H9 (cell line): ENCODE measurements around the gene CCDC154. TPM values are rescaled to one million over a fixed set of nuclear protein-coding genes. Genes with fewer than 3 reads are reported as not detected.

Source experiments
- DNase-seq: peaks from one replicate; pipeline ENCODE4 v3.0.0-alpha.2; 2017
- H2AFZ ChIP-seq: one replicate; pipeline ENCODE4 v1.6.1; 2013; ENCODE audit warnings: mild to moderate bottlenecking, low read length, control low read depth, moderate library complexity
- H2AK5ac ChIP-seq: 2 replicates; pipeline ENCODE4 v1.6.1; 2013; ENCODE audit warnings: low read length, control low read depth, mixed read lengths; ENCODE audit not compliant: insufficient read length
- H2BK120ac ChIP-seq: one replicate; pipeline ENCODE4 v1.6.1; 2013; ENCODE audit warnings: low read depth, mild to moderate bottlenecking, low read length, control low read depth, inconsistent platforms; ENCODE audit not compliant: poor library complexity, severe bottlenecking
- H2BK12ac ChIP-seq: 2 replicates; pipeline ENCODE4 v1.6.1; 2013; ENCODE audit warnings: low read length, control low read depth, mixed read lengths, low read depth; ENCODE audit not compliant: insufficient read length
- H2BK15ac ChIP-seq: 2 replicates; pipeline ENCODE4 v1.6.1; 2013; ENCODE audit warnings: low read depth, low read length, control low read depth
- H2BK20ac ChIP-seq: one replicate; pipeline ENCODE4 v1.6.1; 2013; ENCODE audit warnings: low read depth, mild to moderate bottlenecking, low read length, control low read depth, inconsistent platforms; ENCODE audit not compliant: poor library complexity, severe bottlenecking
- H2BK5ac ChIP-seq: 2 replicates; pipeline ENCODE4 v1.6.1; 2013; ENCODE audit warnings: low read length, control low read depth, mixed read lengths; ENCODE audit not compliant: insufficient read length
- H3K14ac ChIP-seq: 2 replicates; pipeline ENCODE4 v1.6.1; 2013; ENCODE audit warnings: low read length, control low read depth; ENCODE audit not compliant: insufficient read depth
- H3K18ac ChIP-seq: 2 replicates; pipeline ENCODE4 v1.6.1; 2013; ENCODE audit warnings: low read depth, mild to moderate bottlenecking, mixed read lengths, low read length, control low read depth; ENCODE audit not compliant: insufficient read length
- H3K23ac ChIP-seq: 2 replicates; pipeline ENCODE4 v1.6.1; 2013; ENCODE audit warnings: low read length, control low read depth, mixed read lengths, low read depth; ENCODE audit not compliant: insufficient read length
- H3K23me2 ChIP-seq: 2 replicates; pipeline ENCODE4 v1.6.1; 2013; ENCODE audit warnings: low read depth, mild to moderate bottlenecking, mixed read lengths, low read length, control low read depth; ENCODE audit not compliant: insufficient read length, poor library complexity, severe bottlenecking
- H3K27ac ChIP-seq: 2 replicates; pipeline ENCODE4 v1.5.1; 2013; ENCODE audit warnings: low read length, control low read depth, mixed read lengths, low read depth; ENCODE audit not compliant: insufficient read length
- H3K27me3 ChIP-seq: 2 replicates; pipeline ENCODE4 v1.6.1; 2013; ENCODE audit warnings: low read length, control low read depth, inconsistent platforms; ENCODE audit not compliant: insufficient read depth
- H3K4ac ChIP-seq: 2 replicates; pipeline ENCODE4 v1.6.1; 2013; ENCODE audit warnings: low read depth, mild to moderate bottlenecking, control low read depth, inconsistent platforms, low read length, moderate library complexity
- H3K4me1 ChIP-seq: 2 replicates; pipeline ENCODE4 v1.6.1; 2013; ENCODE audit warnings: low read length, control low read depth, inconsistent platforms; ENCODE audit not compliant: insufficient read depth
- H3K4me2 ChIP-seq: 2 replicates; pipeline ENCODE4 v1.6.1; 2013; ENCODE audit warnings: low read length, control low read depth, mixed read lengths; ENCODE audit not compliant: insufficient read length, insufficient read depth
- H3K56ac ChIP-seq: 2 replicates; pipeline ENCODE4 v1.6.1; 2013; ENCODE audit warnings: low read depth, mild to moderate bottlenecking, mixed read lengths, low read length, control low read depth; ENCODE audit not compliant: insufficient read length
- H3K79me1 ChIP-seq: 2 replicates; pipeline ENCODE4 v1.6.1; 2013; ENCODE audit warnings: low read depth, mild to moderate bottlenecking, moderate library complexity, low read length, control low read depth, inconsistent platforms; ENCODE audit not compliant: insufficient read depth, poor library complexity, severe bottlenecking
- H3K79me2 ChIP-seq: 2 replicates; pipeline ENCODE4 v1.6.1; 2013; ENCODE audit warnings: low read length, control low read depth, inconsistent platforms; ENCODE audit not compliant: insufficient read depth
- H3K9ac ChIP-seq: 2 replicates; pipeline ENCODE4 v1.6.1; 2013; ENCODE audit warnings: low read length, control low read depth, mixed read lengths; ENCODE audit not compliant: insufficient read length; ENCODE audit errors: extremely low read depth
- H3K9me3 ChIP-seq: one replicate; pipeline ENCODE4 v1.6.1; 2013; ENCODE audit warnings: low read depth, low read length, inconsistent platforms; ENCODE audit not compliant: control insufficient read depth
- H3T11ph ChIP-seq: one replicate; pipeline ENCODE4 v1.6.1; 2013; ENCODE audit warnings: mild to moderate bottlenecking, low read length, control low read depth, inconsistent platforms
- H4K20me1 ChIP-seq: one replicate; pipeline ENCODE4 v1.6.1; 2013; ENCODE audit not compliant: control insufficient read depth, insufficient read length, insufficient read depth
- H4K5ac ChIP-seq: 2 replicates; pipeline ENCODE4 v1.6.1; 2013; ENCODE audit warnings: low read depth, mild to moderate bottlenecking, mixed read lengths, low read length, control low read depth; ENCODE audit not compliant: insufficient read length
- H4K8ac ChIP-seq: replicated peaks from 2 replicates; pipeline ENCODE4 v1.6.1; 2013; ENCODE audit warnings: low read length, control low read depth, mixed read lengths, low read depth; ENCODE audit not compliant: insufficient read length
- H4K91ac ChIP-seq: 2 replicates; pipeline ENCODE4 v1.6.1; 2013; ENCODE audit warnings: low read depth, mild to moderate bottlenecking, moderate library complexity, mixed read lengths, low read length, control low read depth; ENCODE audit not compliant: insufficient read length
- H3K27ac Mint-ChIP-seq, 3 experiments: 2 replicates in 2 of 3; 3 replicates in 1 of 3; pipeline ENCODE4 v1.8.0; 2020 to 2021; ENCODE audit warnings: mixed read lengths in 3 of 3, mild to moderate bottlenecking in 1 of 3, moderate library complexity in 1 of 3
- H3K27me3 Mint-ChIP-seq: 2 replicates; pipeline ENCODE4 v1.8.0; 2021; ENCODE audit warnings: low read depth, mild to moderate bottlenecking, moderate library complexity, mixed read lengths
- H3K36me3 Mint-ChIP-seq, 3 experiments: 2 replicates in 2 of 3; 3 replicates in 1 of 3; pipeline ENCODE4 v1.8.0; 2020 to 2021; ENCODE audit warnings: low read depth in 3 of 3, mixed read lengths in 3 of 3; ENCODE audit not compliant: insufficient read depth in 1 of 3
- H3K4me1 Mint-ChIP-seq, 2 experiments: 2 replicates each; pipeline ENCODE4 v1.8.0; 2020; ENCODE audit warnings: mixed read lengths in 2 of 2
- H3K4me3 Mint-ChIP-seq, 2 experiments: 2 replicates in 1 of 2; 3 replicates in 1 of 2; pipeline ENCODE4 v1.8.0; 2020 to 2021; ENCODE audit warnings: mild to moderate bottlenecking in 2 of 2, mixed read lengths in 2 of 2, moderate library complexity in 1 of 2
- H3K9me3 Mint-ChIP-seq, 2 experiments: 2 replicates in 1 of 2; 3 replicates in 1 of 2; pipeline ENCODE4 v1.8.0; 2020; ENCODE audit warnings: mild to moderate bottlenecking in 2 of 2, mixed read lengths in 2 of 2, moderate library complexity in 1 of 2
- CTCF ChIP-seq: fragments of 200-600 bp; sonication (generic); conservative IDR thresholded peaks from 3 replicates; pipeline ENCODE4 v1.8.0; 2021; ENCODE audit warnings: antibody characterized with exemption, mild to moderate bottlenecking
- WGBS: extraction: QIAGEN DNeasy Blood & Tissue Kit; methylation state at CpG from one replicate; pipeline ENCODE4 v1.1.7; 2013; ENCODE audit warnings: missing lambda C conversion rate, low lambda C conversion rate, mixed read lengths; ENCODE audit not compliant: insufficient read length; ENCODE audit errors: extremely low coverage; 5-methylcytosine and 5-hydroxymethylcytosine counted together
- total RNA-seq: library from RNA; stranded (reverse); gene quantifications from 2 replicates; pipeline ENCODE4 v1.2.1, GENCODE V29; 2021

The CCDC154 gene
- total RNA-seq, 1 experiment from 2014 or later: 1.3 TPM

DNA sequence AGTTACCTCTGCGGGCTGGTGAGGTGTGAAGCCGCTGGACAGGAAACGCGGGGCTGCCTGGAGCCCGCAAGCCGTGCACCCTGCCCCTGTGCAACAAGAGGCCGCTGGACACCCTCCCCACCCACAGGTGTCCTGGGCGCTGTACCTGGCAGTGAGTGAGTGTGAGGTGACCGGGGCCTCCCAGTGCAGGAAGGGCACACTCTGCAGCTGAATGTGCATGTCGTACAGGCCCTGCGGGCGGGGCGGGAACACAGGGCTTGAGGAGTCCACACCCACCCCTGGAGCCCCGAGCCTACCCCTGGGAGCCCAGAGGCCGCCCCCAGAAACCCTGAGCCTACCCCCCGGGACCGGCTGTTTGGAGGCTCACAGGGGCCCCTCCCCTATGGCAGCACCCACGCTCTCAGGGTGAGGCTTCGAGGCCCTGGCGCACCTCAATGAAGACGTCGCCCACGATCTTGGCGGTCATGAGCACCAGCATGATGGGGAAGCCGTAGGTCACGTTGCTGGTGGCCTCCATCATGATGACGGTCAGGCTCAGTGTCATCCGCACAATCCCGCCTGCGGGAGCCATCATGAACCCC is 4.3 kb upstream of the CCDC154 start:
- Histone ChIP-seq H3K9me3 (no peaks in the 10 kb centered on the region), H3K79me1 (no peaks in the 10 kb centered on the region), H2AK5ac (no peak overlapping the region), H3K27me3 (no peaks in the 10 kb centered on the region), H3K23ac (no peak overlapping the region), H3K56ac (no peak overlapping the region), H3K79me2 (no peaks in the 10 kb centered on the region), H3K14ac (no peak overlapping the region), H2BK120ac (no peak overlapping the region), H2BK5ac (no peak overlapping the region), H3T11ph (no peak overlapping the region), H4K5ac (no peak overlapping the region), H3K27ac (no peak overlapping the region), H2BK12ac (no peak overlapping the region), H3K4ac (no peak overlapping the region), H2BK20ac (no peak overlapping the region), H3K23me2 (no peaks in the 10 kb centered on the region), H3K4me1 (no peaks in the 10 kb centered on the region), H3K4me2 (no peak overlapping the region), H4K91ac (no peak overlapping the region), H4K20me1 (peaks cover 2% of the 10 kb centered on the region), H2BK15ac (no peak overlapping the region), H3K18ac (no peak overlapping the region), H3K9ac (no peak overlapping the region), H4K8ac (no peak overlapping the region), H2AFZ (no peak overlapping the region)
- no peak for TF ChIP-seq CTCF
- Mint-ChIP-seq H3K27ac (no peak overlapping the region), H3K27me3 (peaks cover 1% of the 10 kb centered on the region; the same call in 1 of the 2 replicates), H3K9me3 (no peaks in the 10 kb centered on the region), H3K4me1 (no peaks in the 10 kb centered on the region), H3K4me3 (no peak overlapping the region), H3K36me3 (peaks cover 0 to 30% (median 27%) of the 10 kb centered on the region in 3 experiments; a peak in 5 of 7 replicates)
- DNase-seq: no peak
- WGBS: no CpG with 5 or more reads among the region's 30 CpGs
